NCI-H1694 (cell line): ENCODE data around the gene PRR30.

Experiments used
- DNase-seq: peaks from one replicate; lab custom pipeline; 2025; lab: John Stamatoyannopoulos, UW

Gene PRR30

GRCh38 chr2:27097341-27097740 is 41.9 kb downstream of the PRR30 start:
- no peak for DNase-seq

GRCh38 chr2:27096748-27097297 is 42.4 kb downstream of the PRR30 start:
- DNase-seq = no peak

- DNase-seq = peak; percentile 90
Measured at GRCh38 chr2:27095745-27096651, 43.2 kb downstream of the PRR30 start.

- no peak for DNase-seq
Measured at GRCh38 chr2:27095427-27095744, 43.8 kb downstream of the PRR30 start.

GRCh38 chr2:27094353-27094984 is 44.7 kb downstream of the PRR30 start:
- no peak for DNase-seq

- no peak for DNase-seq
Measured at GRCh38 chr2:27093430-27094352, 45.5 kb downstream of the PRR30 start.

GRCh38 chr2:27092696-27093429 is 46.3 kb downstream of the PRR30 start:
- no peak for DNase-seq

GRCh38 chr2:27091746-27092695 is 47.2 kb downstream of the PRR30 start:
- no peak for DNase-seq

- no peak for DNase-seq
Measured at GRCh38 chr2:27089111-27089954, 49.9 kb downstream of the PRR30 start.

- no peak for DNase-seq
Measured at GRCh38 chr2:27088634-27089033, 50.6 kb downstream of the PRR30 start.

- no peak for DNase-seq
Measured at GRCh38 chr2:27087823-27088410, 51.3 kb downstream of the PRR30 start.
